HG02943 (cell line): Measurements from ENCODE around the gene RPL12.

Experiments
- ATAC-seq: cut with Tn5 transposase; IDR thresholded peaks from one replicate; pipeline ENCODE4 v1.9.1; 2021; ENCODE audit warnings: mild to moderate bottlenecking, low read depth, moderate library complexity; ENCODE audit not compliant: unreplicated experiment

RPL12 gene

GRCh38 chr9:127450830-127451607 lies at the start of gene RPL12, which contains the start of gene LRSAM1:
Gene RPL12, minus strand, starts transcription at chr9:127451406. Its CDS starts 89 bp downstream, at chr9:127451317.
Gene LRSAM1, plus strand, starts transcription at chr9:127451510. Its CDS starts 3,018 bp downstream, at chr9:127454528.
- ATAC-seq, result peak; percentile 53

- ATAC-seq, result no peak
Measured at GRCh38 chr9:127500862-127501261, 49.7 kb upstream of the RPL12 start.

- no peak for ATAC-seq
Measured at GRCh38 chr9:127500399-127500798, 49.2 kb upstream of the RPL12 start.

- no peak for ATAC-seq
Measured at GRCh38 chr9:127498298-127498697, 47.1 kb upstream of the RPL12 start.

- no peak for ATAC-seq
Measured at GRCh38 chr9:127497656-127498290, 46.6 kb upstream of the RPL12 start.

- ATAC-seq, result no peak
Measured at GRCh38 chr9:127496974-127497373, 45.8 kb upstream of the RPL12 start.

GRCh38 chr9:127495884-127496555 lies 44.8 kb upstream of the RPL12 start:
- no peak for ATAC-seq

- ATAC-seq, result no peak
Measured at GRCh38 chr9:127494304-127494702, 43.1 kb upstream of the RPL12 start.

- ATAC-seq, result no peak
Measured at GRCh38 chr9:127493592-127494303, 42.5 kb upstream of the RPL12 start.

GRCh38 chr9:127492616-127493015 lies 41.4 kb upstream of the RPL12 start:
- ATAC-seq, result no peak

GRCh38 chr9:127491516-127491915 lies 40.3 kb upstream of the RPL12 start:
- no peak for ATAC-seq

GRCh38 chr9:127490535-127491230 lies 39.5 kb upstream of the RPL12 start:
- ATAC-seq, result no peak

- no peak for ATAC-seq
Measured at GRCh38 chr9:127489471-127490115, 38.4 kb upstream of the RPL12 start.

GRCh38 chr9:127488946-127489345 lies 37.7 kb upstream of the RPL12 start:
- ATAC-seq, result no peak

GRCh38 chr9:127485995-127486394 lies 34.8 kb upstream of the RPL12 start:
- no peak for ATAC-seq

GRCh38 chr9:127482662-127483061 lies 31.5 kb upstream of the RPL12 start:
- ATAC-seq, result no peak

- ATAC-seq, result no peak
Measured at GRCh38 chr9:127479507-127480081, 28.4 kb upstream of the RPL12 start.

GRCh38 chr9:127474592-127474991 lies 23.4 kb upstream of the RPL12 start:
- no peak for ATAC-seq

- ATAC-seq, result no peak
Measured at GRCh38 chr9:127473932-127474331, 22.7 kb upstream of the RPL12 start.
